ENCODE results near the gene TNMD. TPM values are rescaled to one million over a fixed set of nuclear protein-coding genes. Genes with fewer than 3 reads are reported as not detected.

The TNMD gene
- total and polyA plus RNA-seq, 10 of the 15 experiments (the other 5 are each of a cell fraction or from before 2014, with no cell fraction given) = not detected

- ATAC-seq (no peak), DNase-seq (ENCODE audit: low read depth, low spot score) (no peak), FAIRE-seq (no peak)
- H4K20me1 ChIP-seq (ENCODE audit: control insufficient read depth, insufficient read depth) = no peaks in the 10 kb centered on the region
- ChIA-PET POLR2A (no interaction called here), CTCF (no interaction called here), RAD21 (ENCODE audit: unreplicated experiment) (no interaction called here), SMC1A (ENCODE audit: uncharacterized antibody, unreplicated experiment) (no interaction called here)
- no peak for TF ChIP-seq E2F4 (IDR thresholded peaks at IDR 0.05; ENCODE audit: low read depth, low read length)
- TF ChIP-seq ZBED1 (IDR thresholded peaks at IDR 0.05; ENCODE audit: borderline replicate concordance) = no peak
- no peak for TF ChIP-seq IKZF1 (conservative IDR thresholded peaks at IDR 0.05)
- TF ChIP-seq SUPT20H (IDR thresholded peaks at IDR 0.05; ENCODE audit: borderline replicate concordance, control insufficient read depth, low read depth, low read length) = no peak
- TF ChIP-seq ZNF207 (IDR thresholded peaks at IDR 0.05; ENCODE audit: borderline replicate concordance) = no peak
- no peak for TF ChIP-seq E4F1 (IDR thresholded peaks at IDR 0.05; ENCODE audit: borderline replicate concordance, partially characterized antibody)
- TF ChIP-seq BHLHE40 (IDR thresholded peaks at IDR 0.05; ENCODE audit: borderline replicate concordance in 1 of 2, low read depth in 2 of 2, low read length in 1 of 2) = no peak
- TF ChIP-seq NBN (IDR thresholded peaks at IDR 0.05) = no peak
- H3K27me3 ChIP-seq (replicated peaks in 1 of 2; ENCODE audit: control insufficient read depth in 2 of 2, insufficient read depth in 2 of 2, low read length in 1 of 2) = no peaks in the 10 kb centered on the region
- no peaks in the 10 kb centered on the region for H3K9me3 ChIP-seq (replicated peaks; ENCODE audit: control insufficient read depth, insufficient read depth, low read length)
- H3K4me1 ChIP-seq (ENCODE audit: control insufficient read depth, insufficient read depth, low read length) = no peaks in the 10 kb centered on the region
- H3K4me2 ChIP-seq (ENCODE audit: control insufficient read depth, insufficient read depth) = no peak overlapping the region
- in situ Hi-C loops (cut with MboI) = no loop called here
- no TSS peak for BruUV-seq (replicated peaks)
- no peaks in the 10 kb centered on the region for H3K36me3 ChIP-seq (ENCODE audit: control insufficient read depth in 2 of 2, insufficient read depth in 2 of 2, low read length in 1 of 2)
- intact Hi-C loops (cut with micrococcal nuclease; ENCODE audit: unreplicated experiment) = no loop called here
- no peaks in the 10 kb centered on the region for H3K79me2 ChIP-seq (ENCODE audit: control insufficient read depth, insufficient read depth, low read length)
- WGBS (ENCODE audit: insufficient coverage, insufficient replicate concordance, low lambda C conversion rate, missing lambda C conversion rate) = 9% methylated on average over 2 of the region's 2 CpGs
- H3K27ac ChIP-seq (ENCODE audit: control insufficient read depth, insufficient read depth) = no peak overlapping the region
- H2AFZ ChIP-seq (ENCODE audit: control insufficient read depth, low read depth, low read length) = no peak overlapping the region
- no peak overlapping the region for H3K9ac ChIP-seq (ENCODE audit: control insufficient read depth, insufficient read depth, low read length)
- H3K4me3 ChIP-seq = no peak overlapping the region
Observed at GRCh38 chrX:100593126-100593525, 8.4 kb downstream of the TNMD start.

Measured in GM12878 (cell line).